Mesenchymal stem cell (in vitro differentiated cells and primary cell): ENCODE results near the gene PIP4K2C.

Experiments used
- DNase-seq: peaks from one replicate; pipeline ENCODE4 v3.0.0-alpha.2; 2013
- H2AFZ ChIP-seq: one replicate; pipeline ENCODE4 v1.6.1; 2013; ENCODE audit warnings: low read depth, mild to moderate bottlenecking, control low read depth, inconsistent platforms, low read length, moderate library complexity
- H2AK5ac ChIP-seq: 2 replicates; pipeline ENCODE4 v1.6.1; 2013; ENCODE audit warnings: low read length, moderate library complexity, mild to moderate bottlenecking, inconsistent platforms; ENCODE audit not compliant: severe bottlenecking
- H2BK120ac ChIP-seq: one replicate; pipeline ENCODE4 v1.6.1; 2013; ENCODE audit warnings: low read depth, mild to moderate bottlenecking, inconsistent platforms, low read length, moderate library complexity
- H2BK12ac ChIP-seq, 2 experiments: one replicate each; pipeline ENCODE4 v1.6.1; 2013; ENCODE audit warnings: inconsistent platforms in 2 of 2, low read length in 2 of 2, mild to moderate bottlenecking in 2 of 2, moderate library complexity in 2 of 2, control low read depth in 1 of 2
- H2BK15ac ChIP-seq: one replicate; pipeline ENCODE4 v1.6.1; 2013; ENCODE audit warnings: mild to moderate bottlenecking, low read depth, inconsistent platforms; ENCODE audit not compliant: poor library complexity, severe bottlenecking
- H2BK5ac ChIP-seq: 2 replicates; pipeline ENCODE4 v1.6.1; 2013; ENCODE audit warnings: low read depth, mild to moderate bottlenecking, low read length, control low read depth, inconsistent platforms; ENCODE audit not compliant: poor library complexity, severe bottlenecking
- H3K14ac ChIP-seq, 2 experiments: one replicate each; pipeline ENCODE4 v1.6.1; 2013; ENCODE audit warnings: inconsistent platforms in 2 of 2, low read length in 2 of 2, control low read depth in 1 of 2, mild to moderate bottlenecking in 1 of 2, moderate library complexity in 1 of 2
- H3K18ac ChIP-seq, 2 experiments: one replicate each; pipeline ENCODE4 v1.6.1; 2013; ENCODE audit warnings: inconsistent platforms in 2 of 2, low read length in 2 of 2, control low read depth in 1 of 2, low read depth in 1 of 2, mild to moderate bottlenecking in 1 of 2
- H3K23ac ChIP-seq, 2 experiments: one replicate each; pipeline ENCODE4 v1.6.1; 2013; ENCODE audit warnings: inconsistent platforms in 2 of 2, low read length in 2 of 2, mild to moderate bottlenecking in 2 of 2, moderate library complexity in 2 of 2, control low read depth in 1 of 2
- H3K27ac ChIP-seq: 2 replicates; pipeline ENCODE4 v1.5.1; 2013; ENCODE audit warnings: mild to moderate bottlenecking, moderate library complexity, low read length, control low read depth, inconsistent platforms; ENCODE audit not compliant: poor library complexity, severe bottlenecking
- H3K27me3 ChIP-seq, 2 experiments: 2 replicates each; pipeline versions ENCODE4 v1.6.1 to v1.7.0; 2013; ENCODE audit warnings: low read length in 2 of 2, mild to moderate bottlenecking in 2 of 2, moderate library complexity in 2 of 2, control low read depth in 1 of 2, inconsistent platforms in 1 of 2; ENCODE audit not compliant: control insufficient read depth in 1 of 2, insufficient read depth in 1 of 2
- H3K36me3 ChIP-seq, 2 experiments: 2 replicates each; pipeline versions ENCODE4 v1.6.1 to v1.7.0; 2013; ENCODE audit warnings: low read length in 2 of 2, control low read depth in 1 of 2, inconsistent platforms in 1 of 2, low read depth in 1 of 2, mild to moderate bottlenecking in 1 of 2; ENCODE audit not compliant: insufficient read depth in 2 of 2, control insufficient read depth in 1 of 2
- H3K4ac ChIP-seq, 2 experiments: one replicate each; pipeline ENCODE4 v1.6.1; 2013; ENCODE audit warnings: inconsistent platforms in 2 of 2, low read length in 2 of 2, mild to moderate bottlenecking in 2 of 2, moderate library complexity in 2 of 2, control low read depth in 1 of 2, low read depth in 1 of 2
- H3K4me1 ChIP-seq: 2 replicates; pipeline ENCODE4 v1.6.1; 2013; ENCODE audit warnings: low read depth, low read length, control low read depth; ENCODE audit not compliant: control insufficient read depth, insufficient read depth
- H3K4me2 ChIP-seq: 2 replicates; pipeline ENCODE4 v1.6.1; 2013; ENCODE audit warnings: low read length, mild to moderate bottlenecking, inconsistent platforms; ENCODE audit not compliant: poor library complexity, severe bottlenecking
- H3K4me3 ChIP-seq, 2 experiments: 2 replicates each; pipeline versions ENCODE4 v1.5.1 to v1.7.0; 2013; ENCODE audit warnings: low read length in 2 of 2, mild to moderate bottlenecking in 2 of 2, control low read depth in 1 of 2, low read depth in 1 of 2; ENCODE audit not compliant: insufficient read depth in 1 of 2
- H3K79me1 ChIP-seq: replicated peaks from 2 replicates; pipeline ENCODE4 v1.6.1; 2013; ENCODE audit warnings: mild to moderate bottlenecking, control low read depth, low read length, inconsistent platforms; ENCODE audit not compliant: poor library complexity, severe bottlenecking
- H3K9ac ChIP-seq: 2 replicates; pipeline ENCODE4 v1.7.0; 2013; ENCODE audit warnings: mild to moderate bottlenecking, low read length, moderate library complexity
- H3K9me3 ChIP-seq: 2 replicates; pipeline ENCODE4 v1.7.0; 2013; ENCODE audit warnings: mild to moderate bottlenecking, low read length; ENCODE audit not compliant: control insufficient read depth
- H4K8ac ChIP-seq: one replicate; pipeline ENCODE4 v1.6.1; 2013; ENCODE audit warnings: inconsistent platforms, mild to moderate bottlenecking, low read length, moderate library complexity
- H4K91ac ChIP-seq: one replicate; pipeline ENCODE4 v1.6.1; 2013; ENCODE audit warnings: mild to moderate bottlenecking, low read length, inconsistent platforms
- WGBS: methylation state at CpG from one replicate; pipeline ENCODE4 v1.1.7; 2013; ENCODE audit warnings: mixed read lengths; 5-methylcytosine and 5-hydroxymethylcytosine counted together

Gene PIP4K2C

DNA sequence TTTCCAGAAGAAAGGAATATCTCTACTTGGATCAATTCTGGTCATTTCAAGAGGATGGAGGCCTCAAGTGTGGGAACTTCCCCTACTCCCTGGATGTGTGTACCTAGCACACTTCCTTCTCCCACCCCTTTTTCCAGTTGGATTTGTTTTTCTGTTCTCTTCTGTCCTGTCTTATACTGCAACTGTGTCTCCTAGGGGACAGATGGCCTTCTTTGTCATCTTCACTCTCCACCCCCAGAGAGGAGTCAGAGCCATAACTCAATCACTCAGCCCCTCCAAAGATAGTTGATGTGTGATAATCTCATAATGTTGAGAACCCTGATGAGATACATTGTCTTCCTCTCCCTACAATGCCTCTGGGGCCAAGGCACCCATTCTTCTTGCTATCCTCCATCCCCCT lies 11.6 kb downstream of the PIP4K2C start:
- Histone ChIP-seq H3K9me3 (no peaks in the 10 kb centered on the region), H2BK12ac (no peak overlapping the region), H3K27ac (no peak overlapping the region), H3K79me1 (peaks cover 16% of the 10 kb centered on the region), H2BK15ac (no peak overlapping the region), H3K14ac (no peak overlapping the region), H3K23ac (no peak overlapping the region), H3K18ac (no peak overlapping the region), H2AFZ (no peak overlapping the region), H3K9ac (no peak overlapping the region), H2BK120ac (no peak overlapping the region), H3K4ac (no peak overlapping the region), H2BK5ac (no peak overlapping the region), H3K4me1 (peaks cover 12% of the 10 kb centered on the region), H4K91ac (no peak overlapping the region), H4K8ac (no peak overlapping the region), H3K27me3 (peaks cover 0 to 22% of the 10 kb centered on the region in 2 experiments), H3K4me2 (no peak overlapping the region), H3K36me3 (peaks cover 0 to 42% of the 10 kb centered on the region in 2 experiments), H3K4me3 (no peak overlapping the region), H2AK5ac (no peak overlapping the region)
- DNase-seq, result no peak

GRCh38 chr12:57603324-57603723 lies 12.3 kb downstream of the PIP4K2C start:
- peak overlapping the region; percentile 33 for H4K8ac ChIP-seq
- H2AFZ ChIP-seq, result no peak overlapping the region
- H3K9ac ChIP-seq, result peak overlapping the region; percentile 21
- no peak overlapping the region for H3K27ac ChIP-seq
- no peak overlapping the region for H3K14ac ChIP-seq
- no peaks in the 10 kb centered on the region for H3K9me3 ChIP-seq
- peaks cover 0 to 22% of the 10 kb centered on the region in 2 experiments for H3K27me3 ChIP-seq
- WGBS, result 67% methylated on average over 2 of the region's 2 CpGs
- no peak overlapping the region for H2BK15ac ChIP-seq
- no peak overlapping the region for H3K4me2 ChIP-seq
- peaks cover 0 to 41% of the 10 kb centered on the region in 2 experiments for H3K36me3 ChIP-seq
- no peak overlapping the region for H2BK5ac ChIP-seq
- no peak overlapping the region for H2BK120ac ChIP-seq
- no peak overlapping the region for H3K4me3 ChIP-seq
- no peak overlapping the region for H3K23ac ChIP-seq
- no peak for DNase-seq
- peaks cover 16% of the 10 kb centered on the region for H3K79me1 ChIP-seq
- H2BK12ac ChIP-seq, result no peak overlapping the region
- no peak overlapping the region for H2AK5ac ChIP-seq
- H3K18ac ChIP-seq, result no peak overlapping the region
- H3K4me1 ChIP-seq, result peaks cover 12% of the 10 kb centered on the region
- H3K4ac ChIP-seq, result no peak overlapping the region
- no peak overlapping the region for H4K91ac ChIP-seq

DNA sequence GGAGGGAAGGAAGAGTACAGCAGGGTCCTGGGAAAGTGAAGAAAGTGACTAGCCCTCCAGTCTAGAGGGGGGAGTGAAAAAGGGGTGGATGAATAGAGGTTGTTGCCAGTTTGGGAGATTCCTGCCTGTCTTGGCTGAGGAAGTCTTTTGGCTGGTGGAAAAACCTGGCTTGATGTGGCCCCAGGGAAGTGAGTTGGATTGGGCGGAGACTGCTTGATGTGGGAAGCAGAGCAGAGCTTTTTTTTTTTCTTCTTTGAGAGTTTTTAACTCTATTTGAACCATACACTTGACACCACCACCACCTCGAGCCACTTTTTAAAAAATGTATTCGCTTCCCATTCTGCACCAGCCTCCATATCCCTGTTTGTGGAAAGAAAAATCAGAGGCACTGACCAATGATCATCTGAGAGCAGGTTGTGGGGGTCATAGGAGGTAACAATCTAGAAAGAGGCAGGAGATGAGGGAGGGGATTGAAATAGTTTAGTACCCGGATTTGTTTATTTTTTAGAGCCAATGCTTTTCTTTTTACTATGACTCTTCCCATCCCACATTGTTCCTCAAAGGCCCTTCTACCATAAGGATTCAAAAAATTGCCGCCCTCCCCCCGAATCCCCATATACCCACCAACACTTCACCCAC lies 12.9 kb downstream of the PIP4K2C start:
- peak overlapping the region; percentile 66 to 90 for H3K4ac ChIP-seq
- H3K27ac ChIP-seq, result peak overlapping the region; percentile 16
- no peak overlapping the region for H2BK12ac ChIP-seq
- H3K23ac ChIP-seq, result no peak overlapping the region
- no peak overlapping the region for H4K91ac ChIP-seq
- no peak overlapping the region for H3K14ac ChIP-seq
- peaks cover 15% of the 10 kb centered on the region for H3K79me1 ChIP-seq
- DNase-seq, result no peak
- peak overlapping the region; percentile 95 for H4K8ac ChIP-seq
- peak overlapping the region; percentile 89 for H3K4me2 ChIP-seq
- H3K18ac ChIP-seq, result peak overlapping the region; percentile 79 to 83
- H2BK5ac ChIP-seq, result no peak overlapping the region
- H2BK120ac ChIP-seq, result peak overlapping the region; percentile 83
- peak overlapping the region; percentile 72 to 81 for H3K4me3 ChIP-seq
- H3K9me3 ChIP-seq, result no peaks in the 10 kb centered on the region
- WGBS, result 7% methylated on average over 2 of the region's 6 CpGs
- H3K4me1 ChIP-seq, result peaks cover 12% of the 10 kb centered on the region
- peak overlapping the region; percentile 54 for H2BK15ac ChIP-seq
- H2AFZ ChIP-seq, result peak overlapping the region; percentile 93
- H2AK5ac ChIP-seq, result peak overlapping the region; percentile 52
- H3K27me3 ChIP-seq, result peaks cover 0 to 26% of the 10 kb centered on the region in 2 experiments
- H3K9ac ChIP-seq, result peak overlapping the region; percentile 91
- H3K36me3 ChIP-seq, result peaks cover 0 to 45% of the 10 kb centered on the region in 2 experiments

GRCh38 chr12:57604454-57604991 lies 13.5 kb downstream of the PIP4K2C start, which contains the start of gene DTX3:
Gene DTX3 (plus strand): TSS chr12:57604824. CDS start chr12:57606518, 1,694 bp downstream.
- H2BK5ac ChIP-seq, result no peak within 1 kb of the TSS
- H2BK15ac ChIP-seq, result peak within 1 kb of the TSS; percentile 88
- peak within 1 kb of the TSS; percentile 52 for H2AK5ac ChIP-seq
- peaks cover 0 to 31% of the 10 kb centered on the region in 2 experiments for H3K27me3 ChIP-seq
- peak within 1 kb of the TSS; percentile 16 for H3K27ac ChIP-seq
- H4K8ac ChIP-seq, result peak within 1 kb of the TSS; percentile 99
- H3K9ac ChIP-seq, result peak within 1 kb of the TSS; percentile 91
- H2AFZ ChIP-seq, result peak within 1 kb of the TSS; percentile 93
- H3K18ac ChIP-seq, result peak within 1 kb of the TSS; percentile 79 to 83
- peaks cover 12% of the 10 kb centered on the region for H3K4me1 ChIP-seq
- peak within 1 kb of the TSS; percentile 85 for H4K91ac ChIP-seq
- peak within 1 kb of the TSS; percentile 89 for H3K4me2 ChIP-seq
- peak within 1 kb of the TSS; percentile 9 to 96 for H3K14ac ChIP-seq
- H3K36me3 ChIP-seq, result peaks cover 0 to 46% of the 10 kb centered on the region in 2 experiments
- H3K4ac ChIP-seq, result peak within 1 kb of the TSS; percentile 90 to 96
- H2BK120ac ChIP-seq, result peak within 1 kb of the TSS; percentile 83
- no peaks in the 10 kb centered on the region for H3K9me3 ChIP-seq
- DNase-seq, result peak; percentile 36
- H3K4me3 ChIP-seq, result peak within 1 kb of the TSS; percentile 72 to 81
- H2BK12ac ChIP-seq, result no peak within 1 kb of the TSS
- H3K79me1 ChIP-seq, result peaks cover 15% of the 10 kb centered on the region
- peak within 1 kb of the TSS in 1 of 2 experiments; percentile 46 for H3K23ac ChIP-seq
- WGBS, result 3% methylated on average over 12 of the region's 36 CpGs
